Muscle of leg (tissue), 11 donors: ENCODE measurements around the gene CAMTA1. TPM values are rescaled to one million over a fixed set of nuclear protein-coding genes. Genes with fewer than 3 reads are reported as not detected.

ENCODE experiments used
- DNase-seq: peaks from one replicate; pipeline ENCODE4 v3.0.0; 2013
- H3K27ac ChIP-seq: one replicate; pipeline ENCODE4 v1.5.1; 2013; ENCODE audit warnings: mild to moderate bottlenecking, low read length, control low read depth
- H3K27me3 ChIP-seq: one replicate; pipeline ENCODE4 v1.6.1; 2013; ENCODE audit warnings: low read length; ENCODE audit not compliant: control insufficient read depth, insufficient read depth
- H3K36me3 ChIP-seq: one replicate; pipeline ENCODE4 v1.6.1; 2013; ENCODE audit warnings: low read length; ENCODE audit not compliant: control insufficient read depth, insufficient read depth
- H3K4me1 ChIP-seq: one replicate; pipeline ENCODE4 v1.6.1; 2013; ENCODE audit warnings: low read length; ENCODE audit not compliant: control insufficient read depth, insufficient read depth
- H3K4me3 ChIP-seq: one replicate; pipeline ENCODE4 v1.5.1; 2013; ENCODE audit warnings: low read length, control low read depth
- H3K9me3 ChIP-seq: replicated peaks from 2 replicates; pipeline ENCODE4 v1.6.1; 2013; ENCODE audit warnings: low read depth, low read length; ENCODE audit not compliant: control insufficient read depth
- WGBS: methylation state at CpG from one replicate; pipeline ENCODE4 v1.1.5; 2013; ENCODE audit warnings: missing lambda C conversion rate; ENCODE audit not compliant: insufficient coverage; 5-methylcytosine and 5-hydroxymethylcytosine counted together
- polyA plus RNA-seq, 8 donors: library from polyadenylated mRNA; unstranded; fragments of 120-200 nt; gene quantifications; one replicate each; pipeline versions ENCODE4 v1.2.1 to v1.2.3, GENCODE V29; 2013; ENCODE audit warnings: inconsistent platforms in 1 of 8, low replicate concordance in 1 of 8; ENCODE audit not compliant: insufficient read length in 8 of 8, insufficient read depth in 1 of 8
- total RNA-seq: library from RNA; stranded (reverse); fragments of 120-200 nt; gene quantifications from one replicate; pipeline ENCODE4 v1.2.4, GENCODE V29; 2013

CAMTA1 gene
- total and polyA plus RNA-seq, 9 donors, result 36.4 to 56.4 (median 47.7) TPM

DNA sequence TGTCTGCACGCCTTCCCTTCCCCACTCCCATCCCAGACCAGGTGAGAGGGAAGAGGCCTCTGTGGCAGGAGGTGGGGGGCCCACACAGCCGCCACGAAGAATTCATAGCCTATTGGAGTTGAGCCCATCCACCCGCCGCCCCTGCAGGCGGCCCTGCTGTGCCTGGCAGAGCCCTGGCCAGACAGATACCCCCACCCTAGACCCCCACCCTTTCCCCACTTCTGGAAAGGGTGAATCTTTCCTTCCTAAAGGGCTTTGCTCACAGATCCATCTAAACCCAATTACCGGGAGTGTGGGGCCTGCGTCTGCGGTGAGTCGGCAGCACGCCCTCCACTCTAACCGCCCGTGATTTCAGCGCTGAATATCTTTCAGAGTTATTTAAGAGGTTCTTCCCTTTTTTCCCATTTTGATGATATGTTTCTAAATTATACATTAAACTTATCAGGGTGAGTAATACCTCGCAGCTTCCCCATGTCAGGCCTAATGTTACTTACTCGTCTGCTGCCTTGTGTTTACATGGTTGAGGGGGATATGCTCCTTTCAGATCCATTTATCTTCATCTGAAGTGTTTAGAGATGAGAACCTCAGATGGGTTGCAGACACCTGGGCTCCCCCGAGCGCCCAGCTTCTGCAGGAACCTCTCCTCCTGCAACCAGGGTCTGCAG, 802.0 kb downstream of the CAMTA1 start:
- H3K9me3 ChIP-seq, result no peaks in the 10 kb centered on the region
- peaks cover 2% of the 10 kb centered on the region for H3K27me3 ChIP-seq
- H3K4me1 ChIP-seq, result no peaks in the 10 kb centered on the region
- DNase-seq, result no peak
- no peaks in the 10 kb centered on the region for H3K36me3 ChIP-seq
- 100% methylated on average over 1 of the region's 18 CpGs for WGBS
- H3K4me3 ChIP-seq, result no peak overlapping the region
- no peak overlapping the region for H3K27ac ChIP-seq

DNA sequence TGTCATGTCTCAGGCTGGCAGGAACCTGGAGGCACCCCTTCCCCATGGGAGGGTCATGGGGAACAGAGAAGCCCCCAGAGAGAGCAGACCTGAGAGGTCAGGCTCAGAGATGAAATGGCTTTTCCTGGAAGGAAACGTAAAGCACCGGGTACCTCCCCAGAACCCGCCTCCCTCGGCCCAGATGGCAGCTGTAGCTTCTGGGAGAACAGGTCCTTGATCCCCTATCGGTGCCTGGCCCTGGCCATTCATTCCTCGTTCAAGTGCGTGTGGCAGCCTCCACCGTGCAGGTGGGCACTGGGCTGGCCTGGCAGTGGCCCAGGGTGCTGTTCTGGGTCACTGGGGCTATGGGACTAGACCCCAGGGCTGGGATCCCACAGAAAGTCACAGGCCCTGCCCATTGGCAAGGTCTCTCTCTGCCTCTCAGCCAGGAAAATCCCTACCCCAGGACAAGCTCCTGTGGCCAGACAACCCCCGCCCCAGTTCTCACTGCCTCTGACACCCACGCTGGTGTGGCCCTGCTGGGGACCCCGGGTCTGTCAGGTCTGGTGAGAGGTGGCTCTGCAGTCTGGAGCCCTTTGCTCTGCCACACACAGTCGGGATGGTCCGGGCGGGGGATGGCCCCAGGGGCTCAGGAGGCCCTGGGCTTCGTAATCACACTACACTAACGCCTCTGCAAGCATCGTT, 802.7 kb downstream of the CAMTA1 start:
- Histone ChIP-seq H3K4me3 (no peak overlapping the region), H3K9me3 (no peaks in the 10 kb centered on the region), H3K27ac (no peak overlapping the region), H3K27me3 (peaks cover 2% of the 10 kb centered on the region), H3K4me1 (no peaks in the 10 kb centered on the region), H3K36me3 (no peaks in the 10 kb centered on the region)
- DNase-seq, result no peak
- WGBS, result 74% methylated on average over 17 of the region's 17 CpGs

DNA sequence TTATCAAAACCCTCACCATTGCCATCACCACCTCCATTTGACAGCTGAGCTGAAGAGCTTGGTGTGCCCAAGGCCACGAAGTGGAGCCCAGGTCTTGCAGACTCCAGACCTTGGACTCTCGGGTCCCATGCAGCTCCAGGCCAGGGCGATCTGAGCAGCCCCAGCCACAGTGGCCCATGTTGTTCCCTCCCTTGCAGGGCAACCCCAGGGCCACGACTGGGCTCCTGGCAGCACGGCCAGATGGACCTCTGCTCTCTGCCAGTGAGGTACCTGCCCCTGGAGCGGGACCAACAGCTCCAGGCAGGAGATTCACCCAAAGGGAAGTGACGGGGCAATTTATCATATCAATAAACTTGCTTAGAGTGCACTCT, 803.2 kb downstream of the CAMTA1 start:
- Histone ChIP-seq H3K9me3 (no peaks in the 10 kb centered on the region), H3K27ac (no peak overlapping the region), H3K4me3 (no peak overlapping the region), H3K27me3 (peaks cover 2% of the 10 kb centered on the region), H3K36me3 (no peaks in the 10 kb centered on the region), H3K4me1 (no peaks in the 10 kb centered on the region)
- 81% methylated on average over 6 of the region's 7 CpGs for WGBS
- DNase-seq, result no peak

DNA sequence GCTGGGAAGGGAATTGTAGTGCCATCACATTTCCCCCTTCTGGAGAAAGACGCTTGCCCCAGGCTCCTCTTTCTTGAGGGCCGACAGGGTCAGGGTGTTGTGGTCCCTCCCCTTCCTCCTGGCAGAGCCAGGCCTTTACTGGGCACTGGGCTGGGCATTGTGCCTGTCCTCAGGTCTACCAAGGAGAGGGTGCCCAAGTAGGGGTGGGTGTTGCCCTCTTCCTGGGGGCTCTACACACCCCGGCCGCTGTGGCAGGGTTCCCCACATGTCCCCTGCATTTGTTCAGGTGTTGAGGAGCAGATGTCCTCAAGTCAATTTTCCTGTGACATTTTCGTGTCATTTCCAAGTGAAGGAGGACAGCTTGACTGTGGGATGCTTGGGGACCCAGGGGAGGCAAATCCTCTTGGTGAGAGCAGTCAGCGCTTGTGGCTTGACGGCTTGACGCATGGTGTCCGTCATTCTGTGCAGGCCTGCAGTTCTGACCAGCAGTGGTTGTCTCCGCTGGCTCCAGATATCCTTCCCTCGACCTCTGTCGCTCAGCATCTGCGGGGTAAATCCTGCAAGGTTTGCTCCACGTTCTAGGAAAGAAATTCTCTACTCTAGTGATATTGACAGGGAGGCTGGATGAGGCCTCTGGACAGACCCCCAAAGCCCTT, 804.0 kb downstream of the CAMTA1 start:
- Histone ChIP-seq H3K4me3 (no peak overlapping the region), H3K27ac (no peak overlapping the region), H3K36me3 (no peaks in the 10 kb centered on the region), H3K27me3 (peaks cover 2% of the 10 kb centered on the region), H3K4me1 (no peaks in the 10 kb centered on the region), H3K9me3 (no peaks in the 10 kb centered on the region)
- DNase-seq, result no peak
- 91% methylated on average over 9 of the region's 14 CpGs for WGBS

DNA sequence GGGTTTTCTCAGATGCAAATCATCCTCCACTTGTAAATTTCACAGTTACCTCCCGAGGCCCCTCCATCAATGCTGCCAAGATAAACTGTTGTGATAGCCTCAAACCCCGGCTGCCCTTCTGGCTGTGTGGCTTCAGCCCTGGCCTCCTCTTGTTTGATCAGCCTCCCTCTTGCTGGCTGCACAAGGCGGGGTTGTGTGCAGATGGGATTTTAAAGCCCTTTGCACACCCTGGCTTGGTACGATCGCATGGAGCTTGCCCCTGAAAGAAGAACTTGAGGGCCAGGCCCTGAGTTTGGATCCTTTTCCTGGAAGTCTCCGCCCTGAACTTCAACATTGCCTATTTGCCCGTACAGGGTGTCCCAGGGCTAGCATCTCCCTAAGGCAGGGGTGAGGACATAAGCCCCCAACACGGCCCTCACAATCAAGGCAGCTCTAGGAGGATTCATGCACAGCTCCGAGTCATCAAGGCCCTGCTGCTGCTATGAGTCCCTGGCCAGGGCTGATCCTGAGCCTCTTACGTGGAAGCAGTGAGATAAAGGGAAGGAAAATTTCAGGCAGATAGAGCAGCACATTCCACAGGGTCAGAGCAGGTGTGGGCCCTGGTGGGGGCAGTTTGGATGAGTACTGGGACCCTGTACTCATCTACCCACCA, 804.6 kb downstream of the CAMTA1 start:
- DNase-seq, result no peak
- no peak overlapping the region for H3K27ac ChIP-seq
- no peaks in the 10 kb centered on the region for H3K4me1 ChIP-seq
- H3K27me3 ChIP-seq, result peaks cover 2% of the 10 kb centered on the region
- H3K36me3 ChIP-seq, result no peaks in the 10 kb centered on the region
- no peaks in the 10 kb centered on the region for H3K9me3 ChIP-seq
- WGBS, result 76% methylated on average over 3 of the region's 10 CpGs
- H3K4me3 ChIP-seq, result no peak overlapping the region

DNA sequence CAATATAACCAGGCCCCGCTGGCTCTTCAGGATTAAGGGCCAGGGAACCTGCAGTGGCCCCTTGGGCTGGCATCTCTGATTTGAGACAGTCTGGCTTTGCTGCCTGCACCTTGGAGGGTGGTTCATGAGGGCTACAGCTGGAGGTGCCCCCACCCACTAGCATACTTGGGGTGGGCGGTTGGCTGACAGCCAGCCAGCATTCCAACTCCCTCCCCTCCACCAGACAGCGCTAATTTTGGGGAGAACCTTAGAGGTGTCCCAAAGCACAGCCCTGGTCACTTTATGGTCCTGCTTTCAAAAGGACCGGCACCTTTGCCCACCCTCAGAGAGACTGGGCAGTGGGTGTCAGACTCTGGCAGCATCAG, 805.2 kb downstream of the CAMTA1 start:
- no peak for DNase-seq
- no peaks in the 10 kb centered on the region for H3K36me3 ChIP-seq
- WGBS, result 70% methylated on average over 2 of the region's 4 CpGs

DNA sequence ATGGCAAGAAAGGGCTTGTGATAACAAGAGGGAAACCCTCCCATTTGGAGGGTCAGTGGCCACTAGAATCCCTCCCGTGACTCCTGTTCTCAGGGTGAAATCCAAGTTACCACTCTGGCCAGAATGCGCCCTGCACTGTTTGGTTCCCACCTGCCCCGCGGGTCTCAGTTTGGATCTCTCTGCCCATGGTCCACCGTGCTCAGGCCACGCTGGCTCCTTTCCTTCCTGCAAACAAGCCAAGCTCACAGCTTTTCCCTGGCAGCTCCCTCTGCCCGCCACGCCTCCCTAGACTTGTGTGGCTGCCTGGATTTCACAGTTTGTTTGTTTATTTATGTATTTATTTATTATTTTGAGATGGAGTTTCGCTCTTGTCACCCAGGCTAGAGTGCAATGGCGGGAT, 806.3 kb downstream of the CAMTA1 start:
- H3K9me3 ChIP-seq, result no peaks in the 10 kb centered on the region
- no peak for DNase-seq
- peaks cover 4% of the 10 kb centered on the region for H3K27me3 ChIP-seq
- no peaks in the 10 kb centered on the region for H3K4me1 ChIP-seq
- WGBS, result 91% methylated on average over 6 of the region's 10 CpGs
- no peak overlapping the region for H3K27ac ChIP-seq
- H3K4me3 ChIP-seq, result no peak overlapping the region
- H3K36me3 ChIP-seq, result no peaks in the 10 kb centered on the region

More for the DNA sequence above, 805.2 kb downstream of the CAMTA1 start:
- Histone ChIP-seq H3K27ac (no peak overlapping the region), H3K9me3 (no peaks in the 10 kb centered on the region), H3K4me3 (no peak overlapping the region), H3K4me1 (no peaks in the 10 kb centered on the region), H3K27me3 (peaks cover 4% of the 10 kb centered on the region)

DNA sequence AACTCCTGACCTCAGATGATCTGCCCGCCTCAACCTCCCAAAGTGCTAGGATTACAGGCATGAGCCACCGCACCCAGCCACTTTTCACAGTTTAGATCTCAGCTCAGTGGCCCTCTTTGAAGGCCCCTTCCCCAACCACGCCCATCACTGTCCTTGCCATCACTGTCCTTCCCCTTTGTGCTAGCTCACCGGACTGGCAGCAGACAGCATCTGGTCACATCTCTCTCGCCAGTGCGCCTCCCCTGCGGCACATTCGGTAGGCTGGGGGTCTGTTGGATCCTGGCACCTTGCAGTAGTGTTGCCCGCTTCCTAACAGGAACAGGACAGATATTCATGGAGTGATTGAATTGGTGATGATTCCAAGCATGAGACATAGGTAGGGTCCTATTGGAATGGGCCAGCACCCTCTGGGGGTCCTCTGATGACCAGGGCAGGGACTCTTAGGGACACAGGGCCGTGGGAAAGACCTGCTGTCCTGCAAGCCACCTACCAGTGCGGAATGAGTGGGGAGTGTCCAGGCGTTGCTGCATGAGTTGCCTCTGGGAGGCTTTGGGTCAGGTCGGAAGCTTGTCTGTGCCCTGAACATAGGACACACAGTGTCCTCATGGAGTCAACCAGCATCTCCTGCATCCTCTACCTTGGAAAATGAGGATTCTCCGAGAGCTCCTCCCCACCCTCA, 807.0 kb downstream of the CAMTA1 start:
- Histone ChIP-seq H3K4me3 (no peak overlapping the region), H3K9me3 (no peaks in the 10 kb centered on the region), H3K27ac (no peak overlapping the region), H3K36me3 (no peaks in the 10 kb centered on the region), H3K4me1 (no peaks in the 10 kb centered on the region), H3K27me3 (peaks cover 4% of the 10 kb centered on the region)
- 86% methylated on average over 11 of the region's 14 CpGs for WGBS
- no peak for DNase-seq

DNA sequence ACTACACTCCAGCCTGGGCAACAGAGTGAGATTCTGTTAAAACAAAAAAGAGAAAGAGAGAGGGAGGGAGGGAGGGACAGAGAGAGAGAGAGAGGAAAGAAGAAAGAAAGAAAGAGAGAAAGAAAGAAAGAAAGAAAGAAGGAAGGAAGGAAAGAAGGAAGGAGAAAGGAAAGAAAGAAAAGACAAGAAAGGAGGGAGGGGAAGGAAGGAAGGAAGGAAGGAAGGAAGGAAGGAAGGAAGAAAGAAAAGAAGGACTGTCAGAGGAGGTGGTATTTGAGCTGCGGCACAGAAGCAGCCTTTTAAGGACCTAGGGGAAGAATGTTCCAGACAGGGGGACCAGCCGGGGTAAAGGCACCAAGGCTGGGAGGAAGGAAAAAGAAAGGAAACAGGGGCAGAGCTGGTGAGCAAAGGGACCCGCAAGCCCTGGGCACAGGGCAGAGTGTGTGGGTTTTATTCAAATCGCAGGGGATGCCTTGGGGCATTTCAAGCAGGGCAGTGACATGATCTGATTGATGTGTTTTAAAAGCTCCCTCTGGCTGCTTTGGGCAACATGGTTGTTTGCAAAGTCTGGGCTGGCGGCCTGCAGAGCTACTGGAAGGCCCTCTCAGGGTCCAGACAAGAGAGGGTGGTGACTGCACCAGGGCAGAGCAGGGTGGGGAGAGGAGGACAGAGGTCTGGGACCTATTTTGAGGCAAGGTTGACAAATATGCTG, 808.9 kb downstream of the CAMTA1 start:
- peaks cover 2% of the 10 kb centered on the region for H3K27me3 ChIP-seq
- no peaks in the 10 kb centered on the region for H3K36me3 ChIP-seq
- DNase-seq, result no peak
- 56% methylated on average over 5 of the region's 5 CpGs for WGBS
- H3K9me3 ChIP-seq, result no peaks in the 10 kb centered on the region
- no peak overlapping the region for H3K4me3 ChIP-seq
- H3K27ac ChIP-seq, result no peak overlapping the region
- H3K4me1 ChIP-seq, result no peaks in the 10 kb centered on the region
